ENCODE results near the gene ZMYM4.

DNA sequence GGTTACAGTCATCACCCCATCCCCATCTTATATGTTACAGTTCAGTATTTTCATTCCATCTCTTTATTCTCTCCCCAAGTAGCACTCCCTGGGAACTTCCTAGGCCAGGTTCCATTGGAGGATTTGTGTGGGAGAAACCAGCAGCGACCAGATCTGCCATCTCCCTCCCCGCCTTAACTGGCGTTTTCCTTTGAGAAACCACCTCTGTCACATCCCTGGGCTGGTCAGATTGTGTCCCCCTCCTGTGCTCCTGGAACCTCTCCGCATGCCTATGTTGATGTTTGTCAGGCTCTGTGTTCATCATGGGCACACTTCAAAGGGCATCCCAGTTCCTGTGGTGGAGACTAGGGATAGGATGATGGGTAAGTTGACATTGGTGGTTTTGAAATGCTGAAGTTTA, 162.3 kb downstream of the ZMYM4 start:
- TF ChIP-seq, protein P1, sequence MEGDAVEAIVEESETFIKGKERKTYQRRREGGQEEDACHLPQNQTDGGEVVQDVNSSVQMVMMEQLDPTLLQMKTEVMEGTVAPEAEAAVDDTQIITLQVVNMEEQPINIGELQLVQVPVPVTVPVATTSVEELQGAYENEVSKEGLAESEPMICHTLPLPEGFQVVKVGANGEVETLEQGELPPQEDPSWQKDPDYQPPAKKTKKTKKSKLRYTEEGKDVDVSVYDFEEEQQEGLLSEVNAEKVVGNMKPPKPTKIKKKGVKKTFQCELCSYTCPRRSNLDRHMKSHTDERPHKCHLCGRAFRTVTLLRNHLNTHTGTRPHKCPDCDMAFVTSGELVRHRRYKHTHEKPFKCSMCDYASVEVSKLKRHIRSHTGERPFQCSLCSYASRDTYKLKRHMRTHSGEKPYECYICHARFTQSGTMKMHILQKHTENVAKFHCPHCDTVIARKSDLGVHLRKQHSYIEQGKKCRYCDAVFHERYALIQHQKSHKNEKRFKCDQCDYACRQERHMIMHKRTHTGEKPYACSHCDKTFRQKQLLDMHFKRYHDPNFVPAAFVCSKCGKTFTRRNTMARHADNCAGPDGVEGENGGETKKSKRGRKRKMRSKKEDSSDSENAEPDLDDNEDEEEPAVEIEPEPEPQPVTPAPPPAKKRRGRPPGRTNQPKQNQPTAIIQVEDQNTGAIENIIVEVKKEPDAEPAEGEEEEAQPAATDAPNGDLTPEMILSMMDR (IDR thresholded peaks at IDR 0.05): no peak
- no peak for TF ChIP-seq POLR2A (IDR thresholded peaks at IDR 0.05)
